Measurements from ENCODE around the gene MPP3. TPM values are rescaled to one million over a fixed set of nuclear protein-coding genes. Genes with fewer than 3 reads are reported as not detected.

The MPP3 gene
- total RNA-seq, 1 donor from 2014 or later: 30.2 TPM

GRCh38 chr17:43784628-43785101 is 48.3 kb downstream of the MPP3 start:
- TF ChIP-seq POLR2A (IDR thresholded peaks at IDR 0.05) (no peak), POLR2AphosphoS5 (IDR thresholded peaks at IDR 0.05; ENCODE audit: insufficient read depth in 1 of 2, low read depth in 1 of 2) (no peak)
- Histone ChIP-seq H3K27ac (peak overlapping the region; percentile 36), H3K4me1 (peaks cover 4% of the 10 kb centered on the region), H3K27me3 (no peaks in the 10 kb centered on the region), H3K36me3 (no peaks in the 10 kb centered on the region), H3K9me3 (no peaks in the 10 kb centered on the region), H3K4me3 (no peak overlapping the region)
- intact Hi-C loops (cut with DNase I): loop anchor here (10.0 kb wide), 1 partner anchor 60 kb away; the partner anchor contains the start of gene CD300LG
- no peak for DNase-seq (ENCODE audit: extremely low spot score in 2 of 2)

GRCh38 chr17:43784068-43784467 is 48.9 kb downstream of the MPP3 start:
- Histone ChIP-seq H3K4me3 (no peak overlapping the region), H3K27ac (peak overlapping the region; percentile 36), H3K36me3 (no peaks in the 10 kb centered on the region), H3K27me3 (no peaks in the 10 kb centered on the region), H3K9me3 (no peaks in the 10 kb centered on the region), H3K4me1 (peaks cover 10% of the 10 kb centered on the region)
- intact Hi-C loops (cut with DNase I): loop anchor here (10.0 kb wide), 1 partner anchor 61 kb away; the partner anchor contains the start of gene CD300LG
- peak in 1 of 2 donors; percentile 10 for DNase-seq (ENCODE audit: extremely low spot score in 2 of 2)
- TF ChIP-seq CTCF (IDR thresholded peaks at IDR 0.05) (no peak), POLR2AphosphoS5 (IDR thresholded peaks at IDR 0.05; ENCODE audit: insufficient read depth in 1 of 2, low read depth in 1 of 2) (no peak), POLR2A (IDR thresholded peaks at IDR 0.05) (no peak)

- H3K4me3 ChIP-seq: no peak overlapping the region
- peaks cover 10% of the 10 kb centered on the region for H3K4me1 ChIP-seq
- H3K27ac ChIP-seq: no peak overlapping the region
- no peaks in the 10 kb centered on the region for H3K36me3 ChIP-seq
- no peaks in the 10 kb centered on the region for H3K27me3 ChIP-seq
- no peaks in the 10 kb centered on the region for H3K9me3 ChIP-seq
- intact Hi-C loops (cut with DNase I): loop anchor here (10.0 kb wide), 1 partner anchor 62 kb away; the partner anchor contains the start of gene CD300LG
- peak in 1 of 2 donors; percentile 52 for DNase-seq (ENCODE audit: extremely low spot score in 2 of 2)
- TF ChIP-seq POLR2AphosphoS5 (IDR thresholded peaks at IDR 0.05; ENCODE audit: insufficient read depth in 1 of 2, low read depth in 1 of 2) (no peak), CTCF (IDR thresholded peaks at IDR 0.05) (no peak), POLR2A (IDR thresholded peaks at IDR 0.05) (no peak)
Observed at GRCh38 chr17:43782913-43783680, 49.8 kb downstream of the MPP3 start.

- no peak for DNase-seq (ENCODE audit: extremely low spot score in 2 of 2)
- peak within 1 kb of the TSS; percentile 90 to 96 for H3K4me3 ChIP-seq
- H3K27me3 ChIP-seq: no peaks in the 10 kb centered on the region
- H3K27ac ChIP-seq: peak within 1 kb of the TSS; percentile 99
- intact Hi-C loops (cut with DNase I): loop anchor here (10.0 kb wide), 1 partner anchor 65 kb away; the partner anchor contains the start of gene CD300LG
- H3K4me1 ChIP-seq: peaks cover 34% of the 10 kb centered on the region
- TF ChIP-seq POLR2A (IDR thresholded peaks at IDR 0.05): no peak
- no peaks in the 10 kb centered on the region for H3K9me3 ChIP-seq
- H3K36me3 ChIP-seq: peaks cover 0 to under 1% of the 10 kb centered on the region in 2 donors
Observed at GRCh38 chr17:43780135-43780534, 52.8 kb downstream of the MPP3 start, which contains the start of gene CFAP97D1. CFAP97D1 (plus strand) TSS chr17:43780435; CDS start chr17:43780463, 28 bp downstream.

GRCh38 chr17:43779145-43780125 is 53.5 kb downstream of the MPP3 start:
- TF ChIP-seq POLR2AphosphoS5 (IDR thresholded peaks at IDR 0.05; ENCODE audit: insufficient read depth in 1 of 2, low read depth in 1 of 2): peak in 1 of 2 donors; percentile 48
- TF ChIP-seq CTCF (IDR thresholded peaks at IDR 0.05): peak in 1 of 3 experiments; percentile 10
- TF ChIP-seq POLR2A (IDR thresholded peaks at IDR 0.05): no peak
- Histone ChIP-seq H3K27ac (peak overlapping the region; percentile 99), H3K4me3 (peak overlapping the region; percentile 90 to 96), H3K36me3 (peaks cover 0 to 7% of the 10 kb centered on the region in 2 donors), H3K9me3 (no peaks in the 10 kb centered on the region), H3K27me3 (no peaks in the 10 kb centered on the region), H3K4me1 (peaks cover 34% of the 10 kb centered on the region)
- peak in 1 of 2 donors; percentile 88 for DNase-seq (ENCODE audit: extremely low spot score in 2 of 2)
- intact Hi-C loops (cut with DNase I): loop anchor here (10.0 kb wide), 1 partner anchor 65 kb away; the partner anchor contains the start of gene CD300LG
